Activated T-cell treated with anti-CD3 and anti-CD28 coated beads, Interleukin-2, amount 50 U/mL, for 72 hours (primary cell): Measurements from ENCODE around the gene ZC3H12C. TPM values are rescaled to one million over a fixed set of nuclear protein-coding genes. Genes with fewer than 3 reads are reported as not detected.

Source experiments
- ATAC-seq, 2 donors: fragments of 150-1000 bp; cut with Tn5 transposase; replicated peaks in 1 of 2; 2 replicates each; pipeline ENCODE4 v1.10.0; 2021; ENCODE audit warnings: moderate library complexity in 2 of 2, mild to moderate bottlenecking in 1 of 2
- DNase-seq, 2 donors: peaks; one replicate each; pipeline ENCODE4 v3.0.0; 2021 to 2022; ENCODE audit warnings: mixed read lengths in 1 of 2
- H3K27ac Mint-ChIP-seq: one replicate; pipeline ENCODE4 v1.8.0; 2022; ENCODE audit warnings: mild to moderate bottlenecking, moderate library complexity, mixed read lengths
- H3K27me3 Mint-ChIP-seq: one replicate; pipeline ENCODE4 v1.8.0; 2022; ENCODE audit warnings: low read depth, mixed read lengths
- H3K36me3 Mint-ChIP-seq, 2 donors: one replicate each; pipeline ENCODE4 v1.8.0; 2022; ENCODE audit warnings: mixed read lengths in 2 of 2, mild to moderate bottlenecking in 1 of 2; ENCODE audit not compliant: insufficient read depth in 2 of 2
- H3K4me1 Mint-ChIP-seq: one replicate; pipeline ENCODE4 v1.8.0; 2022; ENCODE audit warnings: low read depth, mixed read lengths
- H3K4me3 Mint-ChIP-seq, 2 donors: one replicate each; pipeline ENCODE4 v1.8.0; 2022; ENCODE audit warnings: mild to moderate bottlenecking in 2 of 2, mixed read lengths in 2 of 2, moderate library complexity in 2 of 2
- H3K9me3 Mint-ChIP-seq, 2 donors: one replicate each; pipeline ENCODE4 v1.8.0; 2022; ENCODE audit warnings: mixed read lengths in 2 of 2
- total RNA-seq, 2 donors: library from RNA; stranded (reverse); gene quantifications; one replicate each; pipeline ENCODE4 v1.2.3, GENCODE V29; 2022

ZC3H12C gene
- total RNA-seq, 2 donors from 2014 or later: 2.5 to 6.6 TPM

- no peak for ATAC-seq
- H3K36me3 Mint-ChIP-seq: peaks cover 0 to 6% of the 10 kb centered on the region in 2 donors
Measured at GRCh38 chr11:110217936-110218335, 124.7 kb downstream of the ZC3H12C start.

GRCh38 chr11:110219006-110219785 is 126.0 kb downstream of the ZC3H12C start:
- H3K4me3 Mint-ChIP-seq: no peak overlapping the region
- ATAC-seq (no peak), DNase-seq (no peak)
- peaks cover 4% of the 10 kb centered on the region for H3K4me1 Mint-ChIP-seq
- no peaks in the 10 kb centered on the region for H3K27me3 Mint-ChIP-seq
- no peaks in the 10 kb centered on the region for H3K9me3 Mint-ChIP-seq
- H3K27ac Mint-ChIP-seq: no peak overlapping the region
- peaks cover 0 to 6% of the 10 kb centered on the region in 2 donors for H3K36me3 Mint-ChIP-seq

More at GRCh38 chr11:110217936-110218335, 124.7 kb downstream of the ZC3H12C start:
- H3K27ac Mint-ChIP-seq: no peak overlapping the region
- H3K27me3 Mint-ChIP-seq: no peaks in the 10 kb centered on the region
- peaks cover 4% of the 10 kb centered on the region for H3K4me1 Mint-ChIP-seq
- H3K4me3 Mint-ChIP-seq: no peak overlapping the region
- no peak for DNase-seq
- no peaks in the 10 kb centered on the region for H3K9me3 Mint-ChIP-seq

Other genes with a start within 250 kb of the ZC3H12C start
- gene RDX, start 203.2 kb downstream of the ZC3H12C start, total RNA-seq: 10 to 100 TPM; 49.0 to 56.5 TPM